Amygdala (tissue), 56 donors: ENCODE results near the gene PHYH.

Source experiments
- DNase-seq, 56 donors: peaks; one replicate each; lab custom pipeline; 2025; lab: John Stamatoyannopoulos, UW

PHYH gene

GRCh38 chr10:13233358-13233757 is 66.5 kb downstream of the PHYH start:
- no peak for DNase-seq

GRCh38 chr10:13231808-13232207 is 68.1 kb downstream of the PHYH start:
- no peak for DNase-seq

GRCh38 chr10:13231190-13231589 is 68.7 kb downstream of the PHYH start:
- DNase-seq, result no peak
